GM18909 (cell line): Measurements from ENCODE around the gene USF3.
A peak's percentile ranks its signal among the peaks of the same experiment; 100 is the strongest.

Source experiments
- ATAC-seq: cut with Tn5 transposase; IDR thresholded peaks from one replicate; pipeline ENCODE4 v1.9.1; 2021; ENCODE audit warnings: mild to moderate bottlenecking; ENCODE audit not compliant: unreplicated experiment, poor library complexity

USF3 gene

DNA sequence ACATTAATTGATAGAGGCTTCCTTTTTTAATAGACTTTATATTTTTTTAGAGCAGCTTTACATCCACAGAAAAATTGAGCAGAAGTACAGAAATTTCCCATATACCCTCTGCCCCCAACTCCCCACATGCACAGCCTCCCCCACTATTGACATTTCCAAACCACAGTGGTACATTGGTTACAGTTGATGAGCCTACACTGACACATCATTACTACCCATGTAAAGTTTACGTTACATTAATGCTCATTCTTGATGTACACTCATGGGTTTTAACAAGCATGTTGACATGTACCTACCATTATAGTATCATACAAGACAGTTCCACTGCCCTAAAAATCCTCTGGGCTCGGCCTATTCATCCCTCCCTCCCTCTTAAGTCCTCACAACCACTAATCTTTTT is 78.7 kb downstream of the USF3 start:
- no peak for ATAC-seq

DNA sequence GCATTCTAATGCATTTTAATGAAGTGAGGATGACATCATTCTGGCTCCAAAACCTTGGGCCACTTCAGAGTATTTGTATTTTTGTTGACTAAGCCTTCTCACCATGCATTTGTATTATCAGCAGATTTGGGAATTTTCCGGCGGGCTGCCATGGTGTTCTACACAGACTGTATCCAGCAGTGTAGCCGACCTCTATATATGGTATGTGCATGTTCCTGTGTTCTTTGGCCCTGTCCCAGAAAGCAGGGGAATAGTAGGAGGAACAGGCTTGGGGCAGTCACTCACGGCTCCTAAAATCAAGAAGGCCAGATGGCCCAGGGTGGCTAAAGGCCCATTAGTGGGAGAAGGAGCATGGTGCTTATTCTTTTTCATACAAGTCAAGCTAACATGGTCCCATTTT is 80.5 kb downstream of the USF3 start:
- no peak for ATAC-seq

DNA sequence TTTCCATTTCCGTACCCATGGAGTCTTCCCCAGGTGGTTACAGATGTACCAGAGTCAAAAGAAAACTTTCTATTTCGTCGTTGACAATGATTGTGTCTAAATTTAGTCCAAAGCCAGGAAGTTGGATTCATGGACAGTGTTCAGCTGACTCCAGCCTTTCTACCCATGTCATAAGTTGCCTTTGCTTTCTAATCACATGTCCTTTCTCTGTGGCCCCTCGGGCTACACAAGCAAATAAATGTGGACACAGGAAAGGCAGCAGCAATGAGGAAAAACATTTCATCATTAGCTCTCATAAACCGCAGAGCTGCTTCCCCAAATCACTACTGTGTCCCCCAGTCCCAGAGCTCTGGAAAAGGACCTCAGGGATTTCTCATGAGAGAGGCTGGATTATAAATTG is 82.0 kb downstream of the USF3 start:
- ATAC-seq, result no peak

DNA sequence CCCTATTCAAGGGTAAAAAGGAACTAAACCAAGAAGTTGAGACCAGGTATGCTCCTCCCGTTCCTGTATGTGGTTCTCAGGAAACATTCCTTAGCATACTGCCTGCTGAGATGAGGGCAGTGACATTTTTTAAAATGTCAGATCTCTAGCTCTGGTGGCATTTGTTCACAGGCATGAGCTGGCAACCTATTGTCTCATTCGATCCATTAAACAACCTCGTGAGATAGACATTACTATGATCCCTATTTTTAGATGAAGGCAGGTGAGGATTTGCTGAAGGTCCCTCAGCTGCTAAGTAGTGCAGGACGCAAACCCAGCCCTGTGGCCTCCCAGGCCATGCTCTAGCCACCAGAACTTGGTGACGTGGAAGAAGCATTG is 89.2 kb downstream of the USF3 start:
- ATAC-seq, result peak; percentile 17

DNA sequence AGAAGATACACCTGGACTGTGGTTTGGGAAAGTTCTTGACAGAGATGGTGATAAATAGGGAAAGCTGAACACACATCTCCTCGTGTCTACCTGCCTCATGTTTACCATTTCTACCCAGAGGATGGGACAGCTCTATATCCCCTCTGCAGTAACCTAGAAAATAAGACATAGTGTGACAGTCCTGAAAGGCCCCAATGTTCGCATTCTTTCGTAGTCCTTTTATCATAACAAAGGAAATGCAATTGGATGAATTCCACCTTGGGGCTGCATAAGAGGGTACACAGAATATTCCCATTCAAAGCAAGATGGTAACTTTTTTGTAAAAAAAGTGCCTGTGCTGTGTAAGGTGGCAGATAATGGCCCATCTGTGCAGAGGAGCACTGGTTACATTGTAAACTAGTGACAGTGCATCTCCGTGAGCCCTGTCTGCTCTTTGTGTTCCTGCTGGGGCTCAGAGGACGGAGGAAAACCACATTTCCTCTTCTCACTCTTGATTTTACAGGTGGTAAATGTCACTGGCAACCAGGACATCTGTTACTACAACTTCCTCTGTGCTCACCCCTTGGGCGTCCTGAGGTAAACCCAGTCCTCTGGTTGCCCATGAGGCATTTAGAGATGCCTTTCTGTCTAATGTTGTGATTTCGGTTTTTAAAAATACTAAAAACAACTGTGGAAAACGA is 89.8 kb downstream of the USF3 start:
- ATAC-seq, result peak; percentile 99

DNA sequence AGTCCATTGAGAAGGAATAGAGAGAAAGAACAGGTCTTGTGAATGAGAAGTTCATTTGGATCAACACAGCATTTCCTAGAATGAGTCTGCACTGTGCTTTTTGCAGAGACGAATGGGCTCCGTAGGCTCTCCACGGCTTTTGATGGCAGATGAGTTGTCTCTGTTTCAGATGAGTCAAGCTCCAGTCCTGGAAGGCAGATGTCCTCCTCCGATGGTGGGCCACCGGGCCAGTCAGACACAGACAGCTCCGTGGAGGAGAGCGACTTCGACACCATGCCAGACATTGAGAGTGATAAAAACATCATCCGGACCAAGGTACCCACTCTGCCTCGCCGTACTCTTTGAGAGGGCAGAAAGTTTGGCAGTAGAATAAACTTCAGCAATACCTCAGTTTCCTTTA is 93.6 kb downstream of the USF3 start:
- no peak for ATAC-seq

DNA sequence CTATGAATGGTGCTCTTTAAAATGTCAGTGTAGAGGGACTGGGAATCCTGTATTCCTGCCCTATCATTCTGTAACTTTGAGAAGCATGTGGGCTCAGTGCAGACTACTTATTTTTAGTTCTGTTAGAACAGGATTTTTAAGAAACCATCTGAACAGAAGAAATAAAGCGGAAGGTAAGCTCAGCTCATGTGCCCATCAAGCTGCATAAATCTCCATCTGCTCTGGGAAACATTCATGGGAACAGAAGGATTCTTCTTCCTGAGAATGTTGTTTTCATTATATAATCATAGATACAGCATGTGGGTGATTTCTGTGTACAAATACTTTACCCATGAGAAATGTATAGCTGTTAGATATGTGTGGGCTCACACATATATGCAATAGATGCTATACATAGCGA is 94.2 kb downstream of the USF3 start:
- no peak for ATAC-seq

DNA sequence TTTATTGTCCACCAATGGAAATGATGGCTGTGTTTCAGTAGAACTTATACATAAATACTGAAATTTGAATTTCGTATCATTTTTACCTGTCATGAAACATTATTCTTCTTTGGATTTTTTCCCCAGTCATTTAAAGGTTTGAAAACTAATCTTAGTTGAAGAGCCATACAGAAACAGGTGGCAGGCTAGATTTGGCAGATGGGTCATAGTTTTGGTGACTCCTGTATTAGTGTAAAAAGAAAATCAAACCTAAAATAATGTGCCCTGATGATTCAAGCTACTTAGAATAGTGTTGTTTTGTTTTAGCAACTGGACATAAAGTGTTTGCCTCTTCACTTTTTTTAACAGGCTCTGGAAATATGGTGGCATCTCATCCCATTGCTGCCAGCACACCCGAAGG is 95.2 kb downstream of the USF3 start:
- ATAC-seq, result no peak

DNA sequence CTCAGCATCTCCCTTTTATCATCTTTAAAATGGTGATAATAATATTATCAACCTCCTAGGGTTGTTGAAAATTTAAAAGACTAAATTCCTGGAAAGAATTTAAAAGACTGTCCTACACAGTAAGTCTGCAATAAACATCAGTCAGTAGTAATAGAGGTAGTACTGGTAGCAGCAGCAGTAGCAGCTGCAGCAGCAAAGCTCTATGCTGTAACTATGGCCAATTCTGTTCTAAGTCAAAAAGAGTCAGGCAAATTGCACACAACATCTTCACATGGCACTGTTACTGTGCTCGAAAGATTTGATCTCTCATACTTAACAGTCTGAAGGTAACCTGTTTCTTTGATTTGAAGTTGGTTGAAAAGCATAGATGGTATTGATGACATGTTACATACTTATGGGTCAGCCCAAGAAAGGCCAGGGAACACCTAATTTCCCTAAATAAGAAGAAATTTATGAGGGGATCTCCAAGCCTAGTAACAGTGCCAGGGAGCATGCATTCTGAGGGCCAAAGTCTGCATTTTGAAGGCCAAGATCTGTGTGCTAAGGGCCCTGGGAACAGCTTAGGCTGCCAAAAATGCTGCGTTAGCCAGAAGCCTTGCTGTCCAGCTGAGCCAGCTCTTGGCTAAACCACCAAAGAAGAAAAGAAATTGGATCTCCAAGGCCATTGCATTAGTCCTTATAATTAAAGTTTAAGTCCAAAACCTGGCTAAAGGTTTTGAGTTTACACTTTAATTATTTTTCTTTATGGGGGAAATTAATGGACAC is 95.8 kb downstream of the USF3 start:
- ATAC-seq, result no peak
